Bronchial epithelial cell (primary cell): ENCODE measurements around the gene FFAR1. TPM values are rescaled to one million over a fixed set of nuclear protein-coding genes. Genes with fewer than 3 reads are reported as not detected.
"Not testable (repeated sequence)": the region's sequence is repeated elsewhere in the genome, so short reads cannot be mapped to it uniquely, and the experiment has no call there.

ENCODE experiments used
- DNase-seq: peaks from one replicate; pipeline ENCODE4 v3.0.0-alpha.2; 2010; ENCODE audit warnings: low read depth
- FAIRE-seq: peaks from 2 replicates; lab custom pipeline; 2011; peaks lifted over from hg19 to GRCh38; lab: Jason Lieb, UNC
- H3K27me3 ChIP-seq: 2 replicates; pipeline ENCODE4 v1.5.1; 2011; ENCODE audit warnings: low read length; ENCODE audit not compliant: control insufficient read depth, insufficient read depth
- H3K36me3 ChIP-seq: 2 replicates; pipeline ENCODE4 v1.5.1; 2011; ENCODE audit warnings: low read length; ENCODE audit not compliant: control insufficient read depth, insufficient read depth
- H3K4me3 ChIP-seq: 2 replicates; pipeline ENCODE4 v1.5.1; 2011; ENCODE audit warnings: mild to moderate bottlenecking, low read depth, low read length, control low read depth
- CTCF ChIP-seq: IDR thresholded peaks from 2 replicates; pipeline ENCODE4 v1.5.1; 2011; ENCODE audit warnings: mild to moderate bottlenecking, moderate library complexity, low read length, control low read depth, inconsistent platforms; ENCODE audit not compliant: insufficient read depth, severe bottlenecking
- total RNA-seq: library from RNA; depleted of rRNA; stranded (reverse); fragments of >200 nt; gene quantifications from 2 replicates; pipeline ENCODE4 v1.2.1, GENCODE V29; 2014

The FFAR1 gene
- total RNA-seq, 1 donor from 2014 or later = not detected

- Histone ChIP-seq H3K36me3 (no peaks in the 10 kb centered on the region), H3K4me3 (no peak overlapping the region), H3K27me3 (no peaks in the 10 kb centered on the region)
- TF ChIP-seq CTCF = no peak
- FAIRE-seq (no peak), DNase-seq (no peak)
Measured at GRCh38 chr19:35369522-35369921, 21.8 kb downstream of the FFAR1 start.

- no peak within 1 kb of the TSS for H3K4me3 ChIP-seq
- no peak for DNase-seq
- TF ChIP-seq CTCF = no peak
- no peaks in the 10 kb centered on the region for H3K27me3 ChIP-seq
- FAIRE-seq = peak; percentile 36
- no peaks in the 10 kb centered on the region for H3K36me3 ChIP-seq
Measured at GRCh38 chr19:35370722-35371121, 23.0 kb downstream of the FFAR1 start, which contains the start of gene GPR42. Gene GPR42 (plus strand): TSS chr19:35371068. CDS start chr19:35371360, 292 bp downstream.

GRCh38 chr19:35373492-35373891, 25.8 kb downstream of the FFAR1 start:
- DNase-seq = no peak
- no peak overlapping the region for H3K4me3 ChIP-seq
- FAIRE-seq = no peak
- no peaks in the 10 kb centered on the region for H3K36me3 ChIP-seq
- TF ChIP-seq CTCF = no peak
- H3K27me3 ChIP-seq = no peaks in the 10 kb centered on the region

GRCh38 chr19:35374031-35374430, 26.3 kb downstream of the FFAR1 start:
- H3K27me3 ChIP-seq, H3K4me3 ChIP-seq, FAIRE-seq, DNase-seq, H3K36me3 ChIP-seq: not testable (repeated sequence)

GRCh38 chr19:35375505-35376307, 28.0 kb downstream of the FFAR1 start:
- H3K36me3 ChIP-seq = no peaks in the 10 kb centered on the region
- H3K4me3 ChIP-seq = no peak overlapping the region
- no peak for FAIRE-seq
- TF ChIP-seq CTCF = no peak
- no peaks in the 10 kb centered on the region for H3K27me3 ChIP-seq
- DNase-seq = no peak

- DNase-seq = no peak
- no peak for TF ChIP-seq CTCF
- no peaks in the 10 kb centered on the region for H3K36me3 ChIP-seq
- no peak overlapping the region for H3K4me3 ChIP-seq
- no peak for FAIRE-seq
- no peaks in the 10 kb centered on the region for H3K27me3 ChIP-seq
Measured at GRCh38 chr19:35377656-35378055, 30.0 kb downstream of the FFAR1 start.
